Measurements from ENCODE around the gene LRP2BP. TPM values are rescaled to one million over a fixed set of nuclear protein-coding genes. Genes with fewer than 3 reads are reported as not detected.

Gene LRP2BP
- total and polyA plus RNA-seq, 12 donors: 1.0 to 6.1 (median 2.3) TPM

DNA sequence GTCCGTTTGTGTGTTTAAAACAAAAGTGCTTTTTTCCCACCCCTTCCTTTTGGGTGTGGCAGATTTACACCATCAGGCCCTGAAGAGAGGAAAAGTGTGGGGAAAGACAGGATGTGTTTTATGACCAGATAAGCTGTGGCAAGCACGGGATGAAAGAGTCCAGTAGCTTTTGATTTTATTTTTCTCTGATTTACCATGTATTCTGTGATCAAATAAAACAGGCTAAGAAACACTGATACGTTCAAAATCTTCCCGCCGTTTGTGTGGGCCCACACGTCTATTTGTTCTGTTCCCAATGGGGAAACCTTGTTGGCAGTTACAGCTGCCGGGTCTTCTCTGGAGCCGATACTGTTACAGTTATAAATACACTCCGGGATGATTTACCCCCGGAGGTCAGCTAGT, 10.8 kb downstream of the LRP2BP start:
- Histone ChIP-seq H3K27me3 (peaks cover 0 to 10% (median 0%) of the 10 kb centered on the region in 7 donors), H3K27ac (peak overlapping the region in 7 of 10 donors; percentile 10 to 62 (median 50)), H3K9me3 (peaks cover 0 to 16% (median 0%) of the 10 kb centered on the region in 11 donors), H3K4me1 (peaks cover 0 to 12% (median 6%) of the 10 kb centered on the region in 9 donors), H3K36me3 (no peaks in the 10 kb centered on the region), H3K4me3 (peak overlapping the region in 5 of 10 donors; percentile 1 to 23 (median 14))
- DNase-seq (no peak), ATAC-seq (peak; percentile 31 to 87 (median 65))
- TF ChIP-seq, protein P1, sequence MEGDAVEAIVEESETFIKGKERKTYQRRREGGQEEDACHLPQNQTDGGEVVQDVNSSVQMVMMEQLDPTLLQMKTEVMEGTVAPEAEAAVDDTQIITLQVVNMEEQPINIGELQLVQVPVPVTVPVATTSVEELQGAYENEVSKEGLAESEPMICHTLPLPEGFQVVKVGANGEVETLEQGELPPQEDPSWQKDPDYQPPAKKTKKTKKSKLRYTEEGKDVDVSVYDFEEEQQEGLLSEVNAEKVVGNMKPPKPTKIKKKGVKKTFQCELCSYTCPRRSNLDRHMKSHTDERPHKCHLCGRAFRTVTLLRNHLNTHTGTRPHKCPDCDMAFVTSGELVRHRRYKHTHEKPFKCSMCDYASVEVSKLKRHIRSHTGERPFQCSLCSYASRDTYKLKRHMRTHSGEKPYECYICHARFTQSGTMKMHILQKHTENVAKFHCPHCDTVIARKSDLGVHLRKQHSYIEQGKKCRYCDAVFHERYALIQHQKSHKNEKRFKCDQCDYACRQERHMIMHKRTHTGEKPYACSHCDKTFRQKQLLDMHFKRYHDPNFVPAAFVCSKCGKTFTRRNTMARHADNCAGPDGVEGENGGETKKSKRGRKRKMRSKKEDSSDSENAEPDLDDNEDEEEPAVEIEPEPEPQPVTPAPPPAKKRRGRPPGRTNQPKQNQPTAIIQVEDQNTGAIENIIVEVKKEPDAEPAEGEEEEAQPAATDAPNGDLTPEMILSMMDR (IDR thresholded peaks at IDR 0.05): no peak
- intact Hi-C loops (cut with DNase I): no loop called here
- 29 to 32% methylated on average over 10 of the region's 10 CpGs for WGBS, 2 donors

DNA sequence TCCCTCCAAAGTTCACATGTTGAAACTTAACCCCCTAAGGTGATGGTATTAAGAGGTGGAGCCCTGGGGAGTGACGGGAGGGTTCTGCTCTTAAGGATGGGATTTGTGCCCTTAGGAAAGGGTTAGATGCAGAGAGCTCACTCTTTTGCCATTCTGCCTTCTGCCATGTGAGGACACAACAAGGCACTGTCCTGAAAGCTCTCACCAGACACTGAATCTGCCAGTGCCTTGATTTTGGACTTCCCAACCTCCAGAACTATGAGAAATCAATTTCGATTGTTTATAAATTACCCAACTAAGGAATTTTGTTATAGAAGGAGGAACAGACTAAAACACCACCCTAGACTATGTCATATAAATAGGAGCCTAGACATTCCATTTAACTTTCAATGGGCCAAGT, 11.7 kb downstream of the LRP2BP start:
- Histone ChIP-seq H3K36me3 (no peaks in the 10 kb centered on the region), H3K4me1 (peaks cover 0 to 12% (median 6%) of the 10 kb centered on the region in 9 donors), H3K4me3 (peak overlapping the region in 1 of 10 donors; percentile 18), H3K27ac (peak overlapping the region in 3 of 10 donors; percentile 40 to 62 (median 54)), H3K9me3 (peaks cover 0 to 17% (median 0%) of the 10 kb centered on the region in 11 donors), H3K27me3 (peaks cover 0 to 10% (median 0%) of the 10 kb centered on the region in 7 donors)
- 98 to 99% methylated on average over 2 of the region's 2 CpGs for WGBS, 2 donors
- TF ChIP-seq, protein P1 (IDR thresholded peaks at IDR 0.05): no peak
- intact Hi-C loops (cut with DNase I): no loop called here
- no peak for ATAC-seq
- no peak for DNase-seq

DNA sequence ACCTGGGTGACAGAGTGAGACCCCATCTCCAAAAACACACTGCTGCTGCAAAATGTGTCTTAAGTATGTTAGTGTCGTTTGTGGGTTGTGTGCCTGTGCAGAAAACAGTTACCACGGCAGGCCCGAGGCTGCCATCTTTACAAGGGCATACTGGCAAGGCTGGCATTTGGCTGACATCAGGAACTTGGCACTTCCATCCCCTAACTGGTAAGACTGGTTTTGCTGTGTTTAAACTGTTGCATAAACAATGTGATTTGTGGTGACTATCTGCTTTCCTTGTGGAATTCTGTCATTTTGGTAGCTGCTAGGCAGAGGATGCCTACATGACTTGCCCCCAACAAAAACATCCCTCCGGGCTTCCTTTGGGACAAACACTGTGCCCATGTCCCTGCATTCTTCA, 12.3 kb downstream of the LRP2BP start:
- H3K4me1 ChIP-seq: peaks cover 0 to 12% (median 6%) of the 10 kb centered on the region in 9 donors
- TF ChIP-seq, protein P1 (IDR thresholded peaks at IDR 0.05): no peak
- peaks cover 0 to 17% (median 0%) of the 10 kb centered on the region in 11 donors for H3K9me3 ChIP-seq
- peaks cover 0 to 10% (median 0%) of the 10 kb centered on the region in 7 donors for H3K27me3 ChIP-seq
- DNase-seq (no peak), ATAC-seq (no peak)
- H3K27ac ChIP-seq: no peak overlapping the region
- no peak overlapping the region for H3K4me3 ChIP-seq
- no peaks in the 10 kb centered on the region for H3K36me3 ChIP-seq
- intact Hi-C loops (cut with DNase I): no loop called here
- 88 to 97% methylated on average over 4 of the region's 4 CpGs for WGBS, 2 donors

DNA sequence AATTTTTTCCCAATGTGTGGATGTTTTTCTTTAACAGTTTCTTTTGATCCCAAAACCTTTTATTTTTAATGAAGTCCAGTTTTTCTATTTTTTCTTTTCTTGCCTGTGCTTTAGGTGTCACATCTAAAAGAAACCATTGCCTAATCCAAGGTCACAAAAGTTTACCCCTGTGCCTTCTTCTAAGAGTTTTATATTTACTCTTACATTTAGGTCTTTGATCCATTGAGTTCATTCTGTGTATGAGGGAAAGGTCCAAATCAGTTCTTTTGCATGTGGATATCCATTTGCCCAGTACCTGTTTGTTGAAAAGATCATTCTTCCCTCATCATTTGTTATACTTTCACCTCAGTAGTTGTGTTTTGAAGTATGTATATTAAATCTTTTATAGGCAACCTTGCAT, 13.0 kb downstream of the LRP2BP start:
- intact Hi-C loops (cut with DNase I): no loop called here
- Histone ChIP-seq H3K27ac (no peak overlapping the region), H3K36me3 (no peaks in the 10 kb centered on the region), H3K27me3 (peaks cover 0 to 10% (median 0%) of the 10 kb centered on the region in 7 donors), H3K4me3 (no peak overlapping the region), H3K9me3 (peaks cover 0 to 17% (median 0%) of the 10 kb centered on the region in 11 donors), H3K4me1 (peaks cover 0 to 12% (median 6%) of the 10 kb centered on the region in 9 donors)
- TF ChIP-seq, protein P1 (IDR thresholded peaks at IDR 0.05): no peak
- DNase-seq (no peak), ATAC-seq (no peak)
